Esophagus squamous epithelium (tissue), 5 donors: ENCODE data around the gene TMEFF2. TPM values are rescaled to one million over a fixed set of nuclear protein-coding genes. Genes with fewer than 3 reads are reported as not detected.

ENCODE experiments used
- DNase-seq: peaks from one replicate; lab custom pipeline; 2025; lab: John Stamatoyannopoulos, UW
- H3K27ac ChIP-seq, 4 donors: fragments of 200-600 bp; sonication (generic); one replicate each; pipeline ENCODE4 v1.5.1; 2016 to 2019; ENCODE audit warnings: mild to moderate bottlenecking in 1 of 4
- H3K27me3 ChIP-seq, 4 donors: fragments of 200-600 bp; sonication (generic); 1 replicate in 3 of 4; 2 replicates in 1 of 4; pipeline versions ENCODE4 v1.5.1 to v1.6.0; 2017 to 2021; ENCODE audit warnings: antibody characterized with exemption in 1 of 4
- H3K36me3 ChIP-seq, 3 donors: fragments of 200-600 bp; sonication (generic); one replicate each; pipeline ENCODE4 v1.5.1; 2016 to 2019
- H3K4me1 ChIP-seq, 3 donors: fragments of 200-600 bp; sonication (generic); one replicate each; pipeline ENCODE4 v1.5.1; 2017 to 2019
- H3K4me3 ChIP-seq, 4 donors: fragments of 200-600 bp; sonication (generic); 1 replicate in 3 of 4; 2 replicates in 1 of 4; pipeline ENCODE4 v1.5.1; 2016 to 2019; ENCODE audit warnings: mild to moderate bottlenecking in 2 of 4, moderate library complexity in 1 of 4
- H3K9me3 ChIP-seq, 3 donors: fragments of 200-600 bp; sonication (generic); one replicate each; pipeline ENCODE4 v1.5.1; 2016 to 2019
- CTCF ChIP-seq, 6 experiments: fragments of 450-650 bp in 4 of 6; fragments of 200-600 bp in 2 of 6; sonication (generic) in 2 of 6; IDR thresholded peaks; one replicate each; pipeline ENCODE4 v1.5.1; 2016 to 2019; ENCODE audit warnings: antibody characterized with exemption in 6 of 6, mild to moderate bottlenecking in 4 of 6, moderate library complexity in 4 of 6
- POLR2A ChIP-seq, 4 donors: fragments of 450-650 bp; IDR thresholded peaks; one replicate each; pipeline ENCODE4 v1.6.1; 2017; ENCODE audit warnings: antibody characterized with exemption in 4 of 4, mild to moderate bottlenecking in 4 of 4, moderate library complexity in 3 of 4
- WGBS, 2 donors: methylation state at CpG; one replicate each; pipeline ENCODE4 v1.1.5; 2018; 5-methylcytosine and 5-hydroxymethylcytosine counted together
- intact Hi-C: fragments of 100-400 bp; cut with DNase I; formaldehyde crosslinking; loops from one replicate; pipeline ENCODE4 v1.15.0; 2022
- total RNA-seq, 4 donors: library from RNA; depleted of rRNA; stranded (reverse); fragments of >200 nt; gene quantifications; one replicate each; pipeline ENCODE4 v1.1.0, GENCODE V29; 2016
- donor health status: DM: yes; HTN: yes; CAD: no.

Gene TMEFF2
- total RNA-seq, 4 donors from 2014 or later = 1.5 TPM; not detected in 3

GRCh38 chr2:192070099-192070498 is 124.6 kb downstream of the TMEFF2 start:
- 42 to 50% methylated on average over 1 of the region's 1 CpG for WGBS, 2 donors
- Histone ChIP-seq H3K27me3 (no peaks in the 10 kb centered on the region), H3K36me3 (no peaks in the 10 kb centered on the region), H3K4me1 (no peaks in the 10 kb centered on the region), H3K27ac (no peak overlapping the region), H3K4me3 (no peak overlapping the region), H3K9me3 (no peaks in the 10 kb centered on the region)
- TF ChIP-seq POLR2A (IDR thresholded peaks at IDR 0.05) (no peak), CTCF (IDR thresholded peaks at IDR 0.05) (no peak)
- no peak for DNase-seq
- intact Hi-C loops = no loop called here

- Histone ChIP-seq H3K4me3 (no peak overlapping the region), H3K27me3 (no peaks in the 10 kb centered on the region), H3K27ac (no peak overlapping the region), H3K4me1 (no peaks in the 10 kb centered on the region), H3K9me3 (no peaks in the 10 kb centered on the region), H3K36me3 (no peaks in the 10 kb centered on the region)
- intact Hi-C loops = no loop called here
- TF ChIP-seq POLR2A (IDR thresholded peaks at IDR 0.05) = no peak
- WGBS, 2 donors = 84 to 93% methylated on average over 1 of the region's 1 CpG
- no peak for DNase-seq
Observed at GRCh38 chr2:192069417-192069816, 125.3 kb downstream of the TMEFF2 start.

GRCh38 chr2:192068966-192069365 is 125.8 kb downstream of the TMEFF2 start:
- intact Hi-C loops = no loop called here
- DNase-seq = no peak
- TF ChIP-seq POLR2A (IDR thresholded peaks at IDR 0.05) (no peak), CTCF (IDR thresholded peaks at IDR 0.05) (no peak)
- Histone ChIP-seq H3K36me3 (no peaks in the 10 kb centered on the region), H3K9me3 (no peaks in the 10 kb centered on the region), H3K27ac (no peak overlapping the region), H3K4me3 (no peak overlapping the region), H3K4me1 (no peaks in the 10 kb centered on the region), H3K27me3 (no peaks in the 10 kb centered on the region)
- 86 to 87% methylated on average over 4 of the region's 4 CpGs for WGBS, 2 donors

- H3K9me3 ChIP-seq = no peaks in the 10 kb centered on the region
- intact Hi-C loops = no loop called here
- 75 to 77% methylated on average over 1 of the region's 1 CpG for WGBS, 2 donors
Observed at GRCh38 chr2:192067631-192068030, 127.1 kb downstream of the TMEFF2 start.

GRCh38 chr2:192064459-192064858 is 130.3 kb downstream of the TMEFF2 start:
- DNase-seq = no peak
- Histone ChIP-seq H3K9me3 (no peaks in the 10 kb centered on the region), H3K27me3 (no peaks in the 10 kb centered on the region), H3K4me3 (no peak overlapping the region), H3K36me3 (no peaks in the 10 kb centered on the region), H3K4me1 (no peaks in the 10 kb centered on the region), H3K27ac (no peak overlapping the region)
- no peak for TF ChIP-seq CTCF (IDR thresholded peaks at IDR 0.05)
- TF ChIP-seq POLR2A (IDR thresholded peaks at IDR 0.05) = no peak
- intact Hi-C loops = no loop called here
- 92 to 100% methylated on average over 2 of the region's 2 CpGs for WGBS, 2 donors

More at GRCh38 chr2:192067631-192068030, 127.1 kb downstream of the TMEFF2 start:
- Histone ChIP-seq H3K27ac (no peak overlapping the region), H3K27me3 (no peaks in the 10 kb centered on the region), H3K36me3 (no peaks in the 10 kb centered on the region), H3K4me3 (no peak overlapping the region), H3K4me1 (no peaks in the 10 kb centered on the region)
- TF ChIP-seq POLR2A (IDR thresholded peaks at IDR 0.05) (no peak), CTCF (IDR thresholded peaks at IDR 0.05) (no peak)
- DNase-seq = no peak

GRCh38 chr2:192060161-192060560 is 134.6 kb downstream of the TMEFF2 start:
- DNase-seq = no peak
- WGBS, 2 donors = 55 to 74% methylated on average over 3 of the region's 3 CpGs
- intact Hi-C loops = no loop called here
- H3K9me3 ChIP-seq = no peaks in the 10 kb centered on the region
- H3K27ac ChIP-seq = no peak overlapping the region
- no peaks in the 10 kb centered on the region for H3K4me1 ChIP-seq
- no peaks in the 10 kb centered on the region for H3K27me3 ChIP-seq
- TF ChIP-seq CTCF (IDR thresholded peaks at IDR 0.05) = no peak
- no peak for TF ChIP-seq POLR2A (IDR thresholded peaks at IDR 0.05)
- no peaks in the 10 kb centered on the region for H3K36me3 ChIP-seq
- no peak overlapping the region for H3K4me3 ChIP-seq
